Fibroblast of skin of left quadriceps (primary cell): Measurements from ENCODE around the gene SETD7.

Experiments used
- DNase-seq, 2 experiments: peaks; one replicate each; pipeline ENCODE4 v3.0.0-alpha.2; 2013; ENCODE audit warnings: low read depth in 2 of 2

Gene SETD7

GRCh38 chr4:139509727-139510410, 46.1 kb downstream of the SETD7 start:
- no peak for DNase-seq

- DNase-seq: no peak
These were observed 47.3 kb downstream of the SETD7 start for GRCh38 chr4:139508581-139509237.

- DNase-seq: no peak
These were observed 49.2 kb downstream of the SETD7 start for GRCh38 chr4:139506774-139507173.

- no peak for DNase-seq
These were observed 52.3 kb downstream of the SETD7 start for GRCh38 chr4:139503622-139504166.

DNA sequence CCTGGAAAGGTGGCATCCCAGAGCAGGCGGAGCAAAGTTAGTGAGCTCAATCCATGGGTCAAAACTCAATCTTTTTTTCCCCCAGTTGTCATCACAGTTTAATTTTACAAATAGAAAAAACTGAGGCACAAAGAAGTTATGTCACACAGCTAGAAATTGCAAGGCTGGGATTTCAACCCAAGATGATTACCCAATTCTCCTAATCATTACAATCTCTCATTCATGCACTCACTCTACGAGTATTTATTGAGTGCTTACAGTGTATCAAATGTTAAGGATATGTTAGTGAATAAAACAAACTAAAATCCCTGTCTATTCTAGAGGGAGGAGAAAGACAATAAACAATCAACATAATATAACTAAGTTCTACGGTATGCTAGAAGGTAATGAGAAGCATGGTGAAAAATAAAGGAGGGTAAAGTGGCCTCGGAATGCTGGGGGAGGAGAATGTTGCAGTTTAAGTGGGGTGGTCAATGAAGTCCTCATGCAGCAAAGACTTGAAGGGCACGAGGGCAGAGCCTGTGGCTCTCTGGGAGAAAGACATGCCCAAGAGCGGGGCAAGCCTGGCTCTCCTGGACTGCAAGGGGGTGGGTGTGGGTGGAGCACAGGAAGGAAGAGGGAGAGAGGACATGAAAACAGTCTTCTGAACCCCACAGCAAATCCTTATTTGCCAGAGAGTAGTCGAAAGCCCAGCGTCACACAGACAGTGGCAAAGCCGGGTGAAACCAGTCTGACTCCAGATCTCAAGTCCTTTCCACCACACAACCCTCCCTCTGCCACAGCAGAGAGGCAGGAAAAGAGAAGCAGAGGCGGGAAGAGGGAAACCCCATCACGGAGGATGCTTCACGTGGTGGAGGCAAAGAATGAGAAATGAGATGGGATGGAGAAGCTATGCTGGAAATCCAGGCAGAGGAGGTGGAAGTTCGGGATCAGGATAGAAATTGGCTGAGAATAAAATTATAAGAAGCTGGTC, 53.8 kb downstream of the SETD7 start:
- DNase-seq: no peak

GRCh38 chr4:139501527-139501926, 54.5 kb downstream of the SETD7 start:
- no peak for DNase-seq

DNA sequence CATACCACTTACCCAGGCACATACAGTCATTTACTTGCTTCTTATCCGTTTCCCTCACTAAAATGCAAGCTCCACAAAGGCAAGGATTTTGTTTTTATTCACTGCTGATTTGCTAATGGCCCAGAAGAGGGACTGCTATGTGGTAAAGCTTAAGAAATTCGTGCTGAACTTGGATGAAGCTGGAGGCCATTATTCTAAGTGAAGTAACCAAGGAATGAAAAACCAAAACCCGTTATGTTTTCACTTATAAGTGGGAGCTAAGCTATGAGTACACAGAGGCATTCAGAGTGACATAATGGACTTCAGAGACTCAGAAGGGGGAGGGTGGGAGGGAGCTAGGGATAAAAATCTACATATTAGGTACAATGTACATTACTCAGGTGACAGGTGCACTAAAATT, 54.9 kb downstream of the SETD7 start:
- DNase-seq: no peak

DNA sequence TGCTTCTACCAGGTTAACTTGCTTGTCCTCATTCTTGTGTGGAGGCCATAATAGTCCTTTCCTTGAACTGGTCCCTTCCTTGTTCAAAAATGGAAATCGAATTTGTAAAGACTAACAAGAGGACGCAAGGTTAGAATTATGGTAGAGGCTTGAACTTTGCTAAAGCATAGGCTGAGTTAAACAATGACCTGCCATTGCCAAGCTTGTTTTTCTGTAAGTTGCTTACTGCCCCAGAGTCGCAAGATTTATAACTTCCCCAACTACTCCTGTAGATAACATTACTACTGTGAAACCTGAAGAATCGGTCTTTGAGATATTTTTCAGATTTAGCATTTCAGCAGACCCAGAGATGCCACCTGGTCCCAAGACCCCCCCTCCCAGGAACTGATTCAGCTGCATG, 56.8 kb downstream of the SETD7 start:
- no peak for DNase-seq

DNA sequence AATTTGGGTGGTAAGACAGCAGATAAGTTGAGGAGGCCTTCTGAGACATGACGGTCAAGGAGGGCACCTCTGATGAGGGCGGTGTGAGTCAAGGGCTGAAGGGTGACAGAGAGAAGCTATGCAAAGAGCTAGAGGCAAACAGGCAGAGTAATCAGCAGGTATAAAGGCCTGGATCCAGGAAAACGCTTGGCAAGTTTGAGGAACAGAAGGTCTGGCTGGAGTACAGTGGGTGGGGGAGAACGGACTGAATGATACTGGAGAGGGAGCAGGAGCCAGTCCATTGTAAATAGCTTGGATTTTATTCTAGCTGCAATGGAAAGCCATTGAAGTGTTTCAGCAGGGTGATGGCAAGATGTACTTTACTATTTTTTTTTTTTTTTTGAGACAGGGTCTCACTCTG, 62.8 kb downstream of the SETD7 start:
- no peak for DNase-seq

- no peak for DNase-seq
These were observed 63.6 kb downstream of the SETD7 start for GRCh38 chr4:139492429-139492828.

GRCh38 chr4:139489638-139490037, 66.4 kb downstream of the SETD7 start:
- no peak for DNase-seq

- DNase-seq: no peak
These were observed 67.6 kb downstream of the SETD7 start for GRCh38 chr4:139488442-139488841.

DNA sequence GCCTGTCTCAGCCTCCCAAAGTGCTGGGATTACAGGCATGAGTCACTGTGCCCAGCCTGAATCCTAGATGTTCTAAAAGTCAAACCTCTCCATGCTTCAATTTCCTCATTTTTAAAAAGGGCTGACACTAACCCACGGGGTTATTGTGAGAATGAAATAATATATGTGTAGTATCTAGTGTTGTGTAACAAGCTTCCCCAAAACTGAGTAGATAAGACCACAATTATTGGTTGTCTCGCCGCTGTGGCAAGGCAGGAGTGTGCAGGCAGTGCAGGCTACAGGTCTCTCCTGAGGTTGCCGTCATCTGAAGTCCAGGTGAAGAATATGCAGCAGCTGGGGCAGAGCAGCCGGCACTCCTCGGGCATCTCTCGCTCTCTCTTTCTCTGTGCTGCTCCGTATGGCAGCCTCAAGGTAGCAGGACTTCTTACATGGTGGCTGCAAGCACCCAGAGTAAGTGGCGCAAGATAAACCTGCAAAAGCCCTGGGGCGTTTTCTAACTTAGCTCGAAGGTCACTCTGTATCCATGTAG, 71.2 kb downstream of the SETD7 start:
- no peak for DNase-seq

DNA sequence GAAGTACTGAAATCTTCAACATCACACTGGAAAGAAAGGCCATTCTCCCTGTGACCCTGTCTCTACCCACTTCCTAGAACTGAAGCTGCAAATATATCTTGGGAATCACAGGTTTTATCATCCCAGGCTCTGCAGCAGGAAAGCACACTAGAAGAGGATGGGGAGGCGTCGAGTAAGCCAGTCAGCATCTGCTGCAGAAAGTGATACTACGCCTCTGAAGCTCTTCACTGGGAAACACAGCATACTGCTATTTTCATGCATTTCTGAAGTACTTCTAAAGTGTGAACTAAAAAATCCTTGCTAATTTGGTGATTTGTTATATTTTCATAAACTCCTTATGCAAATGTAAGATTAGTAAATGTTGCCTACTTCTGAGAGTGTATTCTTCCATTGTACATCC, 73.0 kb downstream of the SETD7 start:
- no peak for DNase-seq

- no peak for DNase-seq
These were observed 74.6 kb downstream of the SETD7 start for GRCh38 chr4:139481465-139481864.

- no peak for DNase-seq
These were observed 79.7 kb downstream of the SETD7 start for GRCh38 chr4:139476363-139476762.

DNA sequence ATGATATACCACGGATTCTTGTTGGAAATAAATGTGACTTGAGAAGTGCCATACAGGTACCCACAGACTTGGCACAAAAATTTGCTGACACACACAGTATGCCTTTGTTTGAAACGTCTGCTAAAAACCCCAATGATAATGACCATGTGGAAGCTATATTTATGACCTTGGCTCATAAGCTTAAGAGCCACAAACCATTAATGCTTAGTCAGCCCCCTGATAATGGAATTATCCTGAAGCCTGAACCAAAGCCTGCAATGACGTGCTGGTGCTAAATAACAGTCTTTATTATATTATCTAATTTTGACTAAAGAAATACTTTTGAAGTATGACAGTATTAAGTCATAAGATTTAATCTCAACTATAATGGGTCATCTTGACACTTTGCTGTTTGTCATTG, 83.2 kb downstream of the SETD7 start:
- no peak for DNase-seq

GRCh38 chr4:139470997-139471665, 84.9 kb downstream of the SETD7 start:
- DNase-seq: no peak

- no peak for DNase-seq
These were observed 85.7 kb downstream of the SETD7 start for GRCh38 chr4:139470295-139470694.

GRCh38 chr4:139469869-139470268, 86.2 kb downstream of the SETD7 start:
- DNase-seq: no peak

GRCh38 chr4:139469216-139469615, 86.8 kb downstream of the SETD7 start:
- no peak for DNase-seq
